CD4-positive, alpha-beta memory T cell (primary cell): ENCODE data around the gene SLC49A3. TPM values are rescaled to one million over a fixed set of nuclear protein-coding genes. Genes with fewer than 3 reads are reported as not detected.

Source experiments
- CTCF ChIA-PET: fragments of 350-600 bp; sonication (Branson Sonifier 250); formaldehyde crosslinking; loops from one replicate; lab custom pipeline; 2021; ENCODE audit warnings: inconsistent platforms; ENCODE audit not compliant: partially characterized antibody; lab: Charles Lee
- POLR2A ChIA-PET: fragments of 350-600 bp; sonication (Branson Sonifier 250); formaldehyde crosslinking; loops from one replicate; lab custom pipeline; 2021; ENCODE audit not compliant: partially characterized antibody; lab: Charles Lee
- DNase-seq, 5 donors: peaks; one replicate each; pipeline versions ENCODE4 v3.0.0 to v3.0.0-alpha.2; 2020 to 2022; ENCODE audit warnings: mixed read lengths in 1 of 5
- H3K27ac ChIP-seq: one replicate; pipeline ENCODE4 v1.7.0; 2013; ENCODE audit warnings: low read depth, low read length
- H3K27me3 ChIP-seq: 2 replicates; pipeline ENCODE4 v1.7.0; 2013; ENCODE audit warnings: mild to moderate bottlenecking, low read length, moderate library complexity; ENCODE audit not compliant: insufficient read depth
- H3K36me3 ChIP-seq: 2 replicates; pipeline ENCODE4 v1.7.0; 2013; ENCODE audit warnings: mild to moderate bottlenecking, low read length, moderate library complexity; ENCODE audit not compliant: insufficient read depth
- H3K4me1 ChIP-seq: 2 replicates; pipeline ENCODE4 v1.7.0; 2013; ENCODE audit warnings: mild to moderate bottlenecking, low read length, moderate library complexity; ENCODE audit not compliant: insufficient read depth
- H3K4me3 ChIP-seq, 2 donors: one replicate each; pipeline ENCODE4 v1.7.0; 2013; ENCODE audit warnings: low read length in 2 of 2, mild to moderate bottlenecking in 1 of 2
- H3K9me3 ChIP-seq, 2 donors: one replicate each; pipeline ENCODE4 v1.7.0; 2013; ENCODE audit warnings: low read length in 2 of 2, control low read depth in 1 of 2; ENCODE audit not compliant: control insufficient read depth in 1 of 2
- H3K27ac Mint-ChIP-seq, 7 donors: one replicate each; pipeline ENCODE4 v1.8.0; 2020 to 2021; ENCODE audit warnings: mixed read lengths in 7 of 7, mild to moderate bottlenecking in 6 of 7, inconsistent platforms in 3 of 7, moderate library complexity in 3 of 7
- H3K27me3 Mint-ChIP-seq, 2 donors: one replicate each; pipeline ENCODE4 v1.8.0; 2020 to 2021; ENCODE audit warnings: mixed read lengths in 2 of 2
- H3K36me3 Mint-ChIP-seq, 2 donors: one replicate each; pipeline ENCODE4 v1.8.0; 2020 to 2021; ENCODE audit warnings: mixed read lengths in 2 of 2, inconsistent platforms in 1 of 2, mild to moderate bottlenecking in 1 of 2
- H3K4me1 Mint-ChIP-seq, 4 donors: one replicate each; pipeline ENCODE4 v1.8.0; 2020 to 2021; ENCODE audit warnings: mixed read lengths in 4 of 4, mild to moderate bottlenecking in 1 of 4
- H3K4me3 Mint-ChIP-seq, 8 donors: one replicate each; pipeline ENCODE4 v1.8.0; 2020 to 2021; ENCODE audit warnings: mixed read lengths in 8 of 8, mild to moderate bottlenecking in 7 of 8, moderate library complexity in 6 of 8, inconsistent platforms in 3 of 8
- H3K9me3 Mint-ChIP-seq, 8 donors: one replicate each; pipeline ENCODE4 v1.8.0; 2020 to 2021; ENCODE audit warnings: mixed read lengths in 8 of 8, mild to moderate bottlenecking in 5 of 8, inconsistent platforms in 3 of 8, moderate library complexity in 1 of 8
- intact Hi-C: fragments of 100-400 bp; cut with micrococcal nuclease; formaldehyde crosslinking; loops from one replicate; pipeline ENCODE4 v1.15.1; 2023
- polyA plus RNA-seq, 2 donors: library from polyadenylated mRNA; unstranded; fragments of 300-500 nt; fragmentation: Illumina TruSeq; gene quantifications; one replicate each; pipeline ENCODE4 v1.2.3, GENCODE V29; 2021
- total RNA-seq, 2 experiments: library from RNA; stranded (reverse); gene quantifications; one replicate each; pipeline ENCODE4 v1.2.3, GENCODE V29; 2021

The SLC49A3 gene
- total and polyA plus RNA-seq, 4 experiments from 2014 or later: 1.0 to 1.7 TPM; not detected in 2

GRCh38 chr4:726838-727237 is 37.9 kb upstream of the SLC49A3 start:
- ChIA-PET CTCF (no interaction called here), POLR2A (no interaction called here)
- Mint-ChIP-seq H3K36me3 (peaks cover 11 to 16% of the 10 kb centered on the region in 2 donors), H3K27me3 (no peaks in the 10 kb centered on the region), H3K9me3 (peaks cover 0 to 2% (median 0%) of the 10 kb centered on the region in 8 donors), H3K4me1 (peaks cover 4 to 21% (median 14%) of the 10 kb centered on the region in 4 donors), H3K27ac (peak overlapping the region in 2 of 7 donors; percentile 1 to 46), H3K4me3 (no peak overlapping the region)
- Histone ChIP-seq H3K27ac (no peak overlapping the region), H3K36me3 (no peaks in the 10 kb centered on the region), H3K4me3 (no peak overlapping the region), H3K4me1 (no peaks in the 10 kb centered on the region), H3K27me3 (no peaks in the 10 kb centered on the region), H3K9me3 (no peaks in the 10 kb centered on the region)
- intact Hi-C loops: no loop called here
- DNase-seq: no peak

GRCh38 chr4:726235-726787 is 37.4 kb upstream of the SLC49A3 start:
- no peaks in the 10 kb centered on the region for H3K9me3 ChIP-seq
- H3K4me3 Mint-ChIP-seq: no peak overlapping the region
- ChIA-PET CTCF (no interaction called here), POLR2A (no interaction called here)
- peaks cover 0 to 2% (median 0%) of the 10 kb centered on the region in 8 donors for H3K9me3 Mint-ChIP-seq
- H3K36me3 Mint-ChIP-seq: peaks cover 12 to 17% of the 10 kb centered on the region in 2 donors
- no peaks in the 10 kb centered on the region for H3K27me3 Mint-ChIP-seq
- peaks cover 4 to 23% (median 15%) of the 10 kb centered on the region in 4 donors for H3K4me1 Mint-ChIP-seq
- no peaks in the 10 kb centered on the region for H3K4me1 ChIP-seq
- H3K27me3 ChIP-seq: no peaks in the 10 kb centered on the region
- H3K36me3 ChIP-seq: no peaks in the 10 kb centered on the region
- H3K27ac Mint-ChIP-seq: peak overlapping the region in 2 of 7 donors; percentile 43 to 64
- H3K27ac ChIP-seq: no peak overlapping the region
- intact Hi-C loops: no loop called here
- no peak overlapping the region for H3K4me3 ChIP-seq
- DNase-seq: no peak

- H3K36me3 ChIP-seq: no peaks in the 10 kb centered on the region
- H3K27ac Mint-ChIP-seq: peak overlapping the region in 1 of 7 donors; percentile 10
- peaks cover 4 to 28% (median 15%) of the 10 kb centered on the region in 4 donors for H3K4me1 Mint-ChIP-seq
- H3K4me3 Mint-ChIP-seq: no peak overlapping the region
- DNase-seq: no peak
- intact Hi-C loops: no loop called here
- no peaks in the 10 kb centered on the region for H3K9me3 Mint-ChIP-seq
- H3K4me3 ChIP-seq: no peak overlapping the region
- H3K36me3 Mint-ChIP-seq: peaks cover 10 to 12% of the 10 kb centered on the region in 2 donors
- no peaks in the 10 kb centered on the region for H3K4me1 ChIP-seq
- H3K27ac ChIP-seq: no peak overlapping the region
- no peaks in the 10 kb centered on the region for H3K9me3 ChIP-seq
- ChIA-PET POLR2A (no interaction called here), CTCF (no interaction called here)
- H3K27me3 ChIP-seq: no peaks in the 10 kb centered on the region
- H3K27me3 Mint-ChIP-seq: no peaks in the 10 kb centered on the region
These were observed 36.7 kb upstream of the SLC49A3 start for GRCh38 chr4:725391-726234.

GRCh38 chr4:723751-724530 is 35.0 kb upstream of the SLC49A3 start:
- intact Hi-C loops: no loop called here
- CTCF ChIA-PET: no interaction called here
- H3K9me3 Mint-ChIP-seq: no peaks in the 10 kb centered on the region
- POLR2A ChIA-PET: interaction anchor here (1.4 kb wide), 1 partner anchor 24 kb away, joined by 3 read pairs; no protein-coding TSS in a partner anchor
- H3K27ac ChIP-seq: no peak overlapping the region
- H3K4me1 Mint-ChIP-seq: peaks cover 4 to 28% (median 16%) of the 10 kb centered on the region in 4 donors
- no peak overlapping the region for H3K4me3 Mint-ChIP-seq
- no peaks in the 10 kb centered on the region for H3K27me3 ChIP-seq
- H3K9me3 ChIP-seq: no peaks in the 10 kb centered on the region
- H3K36me3 Mint-ChIP-seq: peaks cover 10 to 11% of the 10 kb centered on the region in 2 donors
- H3K27ac Mint-ChIP-seq: peak overlapping the region in 1 of 7 donors; percentile 27
- no peaks in the 10 kb centered on the region for H3K36me3 ChIP-seq
- no peak for DNase-seq
- no peaks in the 10 kb centered on the region for H3K4me1 ChIP-seq
- H3K27me3 Mint-ChIP-seq: no peaks in the 10 kb centered on the region
- no peak overlapping the region for H3K4me3 ChIP-seq

- no peaks in the 10 kb centered on the region for H3K27me3 ChIP-seq
- Mint-ChIP-seq H3K9me3 (no peaks in the 10 kb centered on the region), H3K4me1 (peaks cover 4 to 31% (median 16%) of the 10 kb centered on the region in 4 donors), H3K36me3 (peaks cover 10 to 11% of the 10 kb centered on the region in 2 donors), H3K27ac (no peak overlapping the region), H3K27me3 (no peaks in the 10 kb centered on the region), H3K4me3 (no peak overlapping the region)
- POLR2A ChIA-PET: no interaction called here
- H3K4me3 ChIP-seq: no peak overlapping the region
- no peak for DNase-seq
- no peak overlapping the region for H3K27ac ChIP-seq
- intact Hi-C loops: no loop called here
- H3K4me1 ChIP-seq: no peaks in the 10 kb centered on the region
- no peaks in the 10 kb centered on the region for H3K9me3 ChIP-seq
- CTCF ChIA-PET: no interaction called here
- H3K36me3 ChIP-seq: no peaks in the 10 kb centered on the region
These were observed 34.0 kb upstream of the SLC49A3 start for GRCh38 chr4:722851-723360.

- H3K27ac ChIP-seq: no peak overlapping the region
- POLR2A ChIA-PET: no interaction called here
- intact Hi-C loops: no loop called here
- no peaks in the 10 kb centered on the region for H3K36me3 ChIP-seq
- H3K27me3 ChIP-seq: no peaks in the 10 kb centered on the region
- H3K27ac Mint-ChIP-seq: no peak overlapping the region
- no peaks in the 10 kb centered on the region for H3K4me1 ChIP-seq
- H3K36me3 Mint-ChIP-seq: peaks cover 10 to 11% of the 10 kb centered on the region in 2 donors
- CTCF ChIA-PET: no interaction called here
- no peak overlapping the region for H3K4me3 Mint-ChIP-seq
- no peaks in the 10 kb centered on the region for H3K9me3 ChIP-seq
- peaks cover 8 to 36% (median 15%) of the 10 kb centered on the region in 4 donors for H3K4me1 Mint-ChIP-seq
- H3K4me3 ChIP-seq: no peak overlapping the region
- H3K27me3 Mint-ChIP-seq: no peaks in the 10 kb centered on the region
- DNase-seq: no peak
- no peaks in the 10 kb centered on the region for H3K9me3 Mint-ChIP-seq
These were observed 33.3 kb upstream of the SLC49A3 start for GRCh38 chr4:722169-722725.
